Stimulated activated CD4-positive, alpha-beta T cell treated with anti-CD3 and anti-CD28 coated beads, Interleukin-1b, Interleukin-23, amount 100 ng/mL, for 48 hours (primary cell): ENCODE measurements around the gene IQSEC3.
"Not testable (repeated sequence)": the region's sequence is repeated elsewhere in the genome, so short reads cannot be mapped to it uniquely, and the experiment has no call there.

Source experiments
- DNase-seq: peaks from one replicate; pipeline ENCODE4 v3.0.0-alpha.2; 2020

Gene IQSEC3

GRCh38 chr12:184811-185575, 118.4 kb downstream of the IQSEC3 start:
- no peak for DNase-seq

GRCh38 chr12:185576-185955, 119.0 kb downstream of the IQSEC3 start:
- DNase-seq = no peak

GRCh38 chr12:186006-186625, 119.5 kb downstream of the IQSEC3 start:
- no peak for DNase-seq

- not testable (repeated sequence) for DNase-seq
Measured at GRCh38 chr12:187986-188909, 121.7 kb downstream of the IQSEC3 start.

DNA sequence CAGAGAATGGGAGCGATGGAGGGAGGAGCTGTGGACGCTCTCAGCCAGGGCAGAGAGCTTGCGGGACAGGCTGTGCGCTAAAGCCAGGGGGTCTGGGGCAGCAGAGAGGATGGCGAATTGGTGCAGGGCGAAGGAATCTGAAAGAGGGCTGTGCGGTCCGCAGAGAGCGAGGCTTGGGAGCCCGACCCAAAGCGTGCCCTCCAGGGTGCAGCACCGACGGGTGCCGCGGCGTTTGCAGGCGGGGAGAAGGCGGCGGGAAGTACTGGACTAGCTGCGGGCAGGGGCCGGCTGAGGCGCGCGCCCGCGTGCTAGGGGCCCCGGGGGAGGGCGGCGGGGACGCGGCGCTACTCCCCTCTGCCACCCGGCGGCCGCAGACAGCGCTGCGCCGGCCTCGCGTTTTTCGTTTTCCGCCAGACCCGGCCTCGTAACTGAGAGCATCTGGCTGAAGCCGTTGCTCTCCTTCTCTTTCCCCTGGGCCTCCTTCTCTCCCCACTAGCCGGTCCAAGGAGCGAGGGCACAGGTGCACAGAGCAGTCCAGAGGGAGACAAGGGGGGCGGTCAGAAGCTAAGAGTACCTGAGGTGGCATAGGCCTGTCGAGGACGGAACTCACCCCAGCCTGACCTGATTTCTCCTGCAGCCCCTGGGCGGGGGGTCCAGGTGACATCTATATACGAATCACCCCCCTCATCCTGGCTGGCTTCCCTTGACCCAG, 122.5 kb downstream of the IQSEC3 start:
- DNase-seq = peak; percentile 46

- DNase-seq = no peak
Measured at GRCh38 chr12:189622-189962, 123.0 kb downstream of the IQSEC3 start.

DNA sequence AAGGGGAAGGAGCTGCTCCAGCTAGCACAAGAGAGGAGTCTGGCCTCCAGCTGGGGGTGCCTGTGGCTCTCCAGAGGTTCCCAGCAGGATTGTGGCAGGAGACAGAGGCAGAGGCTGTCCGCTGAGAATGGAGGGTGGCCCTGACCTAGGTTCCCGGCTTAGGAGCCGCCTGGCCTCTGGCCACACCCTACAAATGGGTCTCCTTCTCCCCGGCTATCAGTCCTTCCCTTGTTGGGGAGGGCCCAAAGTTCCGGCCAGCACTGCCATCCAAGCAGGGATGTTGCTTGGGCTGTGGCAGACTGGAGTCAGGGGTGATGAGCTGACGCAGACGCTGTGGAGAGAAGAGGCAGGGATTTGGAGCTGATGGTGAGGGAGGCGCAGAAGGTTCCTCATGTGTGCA, 124.3 kb downstream of the IQSEC3 start:
- DNase-seq = no peak

GRCh38 chr12:191541-191940, 125.0 kb downstream of the IQSEC3 start:
- no peak for DNase-seq

DNA sequence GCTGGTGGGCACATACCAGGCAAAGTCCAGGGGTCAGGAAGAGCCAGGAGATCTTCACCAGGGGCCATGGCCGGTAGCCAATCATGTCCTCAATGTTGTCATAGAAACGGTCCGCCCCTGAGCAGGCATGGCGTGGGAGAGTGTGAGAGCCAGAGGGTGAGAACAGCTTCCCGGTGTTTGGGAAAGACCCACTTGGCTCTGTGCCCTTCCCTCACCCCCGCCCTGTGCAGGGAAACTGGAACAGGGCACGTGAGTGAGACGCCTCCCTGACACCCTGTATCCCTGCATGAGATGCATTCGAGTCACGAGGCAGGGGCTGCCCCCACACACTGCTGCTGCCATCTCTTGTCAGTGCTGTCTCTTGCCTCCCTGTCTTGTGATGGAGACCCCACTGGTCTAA, 126.7 kb downstream of the IQSEC3 start:
- no peak for DNase-seq

GRCh38 chr12:194276-194675, 127.7 kb downstream of the IQSEC3 start:
- DNase-seq = no peak

GRCh38 chr12:195156-195555, 128.6 kb downstream of the IQSEC3 start:
- DNase-seq = no peak

GRCh38 chr12:195951-196350, 129.4 kb downstream of the IQSEC3 start:
- DNase-seq = no peak

DNA sequence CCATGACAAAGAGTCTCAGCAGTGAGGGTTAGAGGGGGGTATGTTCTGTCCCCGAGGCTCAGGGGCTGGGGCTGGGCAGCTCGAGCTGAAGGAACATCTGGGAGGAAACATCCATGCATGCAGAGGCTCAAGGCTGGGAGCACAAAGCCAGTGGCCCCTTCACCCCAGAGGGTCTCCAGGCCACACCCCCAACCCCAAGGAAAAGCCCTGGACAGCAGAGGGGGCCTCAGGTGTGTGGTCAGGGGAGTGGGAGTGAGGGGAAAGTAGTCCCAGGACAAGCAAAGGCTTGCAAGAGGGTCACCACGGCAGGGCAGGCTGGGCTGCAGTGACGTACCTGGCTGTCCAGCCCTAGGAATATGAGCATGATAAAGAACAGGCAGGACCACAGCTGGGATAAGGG, 129.9 kb downstream of the IQSEC3 start:
- DNase-seq = no peak

- no peak for DNase-seq
Measured at GRCh38 chr12:197347-197746, 130.8 kb downstream of the IQSEC3 start.

DNA sequence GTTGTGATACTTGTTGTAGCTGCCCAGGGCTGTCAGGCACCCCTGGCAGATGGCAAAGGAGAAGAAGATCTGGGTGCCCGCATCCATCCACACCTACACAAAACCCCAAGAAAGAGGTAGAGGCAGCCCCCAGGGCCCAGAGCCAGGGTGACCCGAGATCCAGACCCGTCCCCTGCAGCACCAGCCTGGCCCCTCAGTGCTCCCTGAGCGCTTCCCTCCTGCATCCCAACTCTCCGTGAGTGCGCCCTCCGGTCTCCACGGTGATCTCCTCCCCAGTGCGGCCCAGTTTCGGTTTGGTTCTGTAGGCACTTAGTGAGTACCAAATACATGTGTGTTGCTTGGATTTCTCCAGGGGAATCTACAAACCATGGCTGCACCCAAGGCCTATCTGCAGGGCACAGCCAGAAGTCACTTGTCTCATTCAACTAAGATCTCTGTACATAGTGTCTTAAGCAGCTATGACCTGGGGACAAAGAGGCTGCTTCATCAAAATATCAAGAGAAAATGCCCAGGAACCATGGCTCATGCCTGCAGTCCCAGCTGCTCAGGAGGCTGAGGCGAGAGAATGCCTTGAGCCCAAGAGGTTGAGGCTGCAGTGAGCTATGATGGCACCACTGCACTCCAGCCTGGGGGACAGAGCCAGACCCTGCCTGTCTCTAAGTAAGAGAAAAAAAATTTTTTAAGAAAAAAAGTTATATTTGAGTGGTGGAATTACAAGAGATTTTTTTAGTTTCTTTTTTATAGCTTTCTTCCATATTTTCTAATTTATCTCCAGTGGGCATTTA, 131.5 kb downstream of the IQSEC3 start:
- DNase-seq = no peak

GRCh38 chr12:198705-199104, 132.1 kb downstream of the IQSEC3 start:
- no peak for DNase-seq

- DNase-seq = no peak
Measured at GRCh38 chr12:201361-201760, 134.8 kb downstream of the IQSEC3 start.

DNA sequence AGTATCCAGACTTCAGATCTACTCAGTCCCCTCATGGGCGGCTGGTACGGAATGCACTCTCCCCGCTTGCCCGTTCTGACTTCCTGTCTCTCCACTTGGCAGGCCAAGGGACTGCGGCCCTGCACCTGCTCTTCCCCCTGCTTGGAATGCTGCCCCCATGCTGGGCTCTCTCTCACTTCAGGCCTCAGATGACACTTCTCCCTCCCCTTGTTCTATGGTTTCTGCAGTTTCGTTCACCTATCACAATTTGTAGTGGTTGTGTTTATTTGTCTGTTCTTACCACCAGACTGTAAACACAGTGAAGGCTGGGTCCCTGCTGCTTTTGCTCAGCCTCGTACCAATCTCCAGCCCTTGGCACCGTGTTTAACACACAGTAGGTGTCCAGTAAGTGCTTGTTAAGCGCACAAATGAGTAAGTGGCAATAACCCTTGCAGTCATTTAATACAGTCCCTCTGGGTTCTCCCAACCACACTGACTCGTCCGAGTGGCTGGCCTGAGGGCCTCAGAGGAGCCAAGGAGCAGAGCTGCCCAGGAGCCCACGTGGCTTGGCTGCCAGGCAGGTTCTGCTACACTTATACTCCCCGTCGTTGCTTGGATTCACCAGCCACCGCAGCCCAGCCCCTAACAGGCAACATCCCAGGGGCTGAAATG, 135.6 kb downstream of the IQSEC3 start:
- no peak for DNase-seq

DNA sequence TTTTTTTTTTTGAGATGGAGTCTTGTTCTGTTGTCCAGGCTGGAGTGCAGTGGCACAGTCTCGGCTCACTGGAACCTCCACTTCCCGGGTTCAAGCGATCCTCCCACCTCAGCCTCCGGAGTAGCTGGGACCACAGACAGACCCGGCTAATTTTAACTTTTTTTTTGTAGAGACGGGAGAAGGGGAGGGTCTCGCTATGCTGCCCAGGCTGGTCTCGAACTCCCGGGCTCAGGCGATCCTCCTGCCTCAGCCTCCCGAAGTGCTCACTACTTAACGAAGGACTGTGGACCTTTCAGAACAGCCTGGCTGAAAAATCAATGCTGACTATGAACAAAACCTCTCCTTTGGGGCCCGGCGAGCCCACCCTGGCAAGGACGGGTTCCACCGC, 136.5 kb downstream of the IQSEC3 start:
- no peak for DNase-seq

GRCh38 chr12:203462-204260, 137.1 kb downstream of the IQSEC3 start:
- no peak for DNase-seq

DNA sequence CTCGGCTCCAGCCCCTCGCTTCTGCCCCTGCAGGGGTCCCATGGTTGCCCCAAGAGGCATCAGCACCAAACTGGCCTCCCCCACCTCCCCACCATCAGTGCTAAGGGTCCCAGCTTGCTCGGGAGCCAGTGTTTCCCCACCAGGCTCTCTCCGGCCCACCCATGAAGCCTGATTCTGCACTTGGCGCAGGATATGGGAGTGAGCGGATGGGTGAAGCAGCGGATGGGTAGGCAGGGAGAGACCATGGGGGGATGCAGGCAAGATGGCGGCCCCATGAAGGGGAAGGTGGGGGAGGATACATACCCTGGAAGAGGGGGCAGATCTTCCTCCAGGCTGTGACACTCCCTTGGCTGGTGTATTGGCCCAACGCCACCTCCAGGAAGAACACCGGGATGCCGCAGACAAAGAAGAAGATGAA, 137.7 kb downstream of the IQSEC3 start:
- no peak for DNase-seq
